Measurements from ENCODE around the gene ASIC3. TPM values are rescaled to one million over a fixed set of nuclear protein-coding genes. Genes with fewer than 3 reads are reported as not detected.

Gene ASIC3
- polyA plus RNA-seq, 3 donors, result 2.0 TPM; not detected in 2

- Mint-ChIP-seq H3K9me3 (peaks cover 0 to 2% (median 0%) of the 10 kb centered on the region in 7 donors), H3K27me3 (ENCODE audit: low read depth in 3 of 3) (peaks cover 18 to 43% (median 28%) of the 10 kb centered on the region in 3 donors), H3K4me1 (peaks cover 15% of the 10 kb centered on the region), H3K27ac (no peak overlapping the region), H3K4me3 (no peak overlapping the region), H3K36me3 (no peaks in the 10 kb centered on the region)
- H3K4me3 ChIP-seq (replicated peaks in 1 of 3; ENCODE audit: low read depth in 2 of 3, low read length in 3 of 3), result no peak overlapping the region
- H4K20me1 ChIP-seq (ENCODE audit: insufficient read depth, low read length), result no peaks in the 10 kb centered on the region
- no peaks in the 10 kb centered on the region for H3K9me3 ChIP-seq (replicated peaks in 1 of 2; ENCODE audit: control insufficient read depth in 1 of 2, insufficient read depth in 1 of 2, low read length in 2 of 2)
- no peak overlapping the region for H3K27ac ChIP-seq (ENCODE audit: low read depth in 1 of 2, low read length in 2 of 2)
- DNase-seq, result no peak
- peaks cover 5 to 8% of the 10 kb centered on the region in 2 donors for H3K4me1 ChIP-seq (ENCODE audit: control insufficient read depth in 1 of 2, insufficient read depth in 2 of 2, low read length in 2 of 2)
- no peaks in the 10 kb centered on the region for H3K36me3 ChIP-seq (replicated peaks in 1 of 2; ENCODE audit: control insufficient read depth in 1 of 2, insufficient read depth in 2 of 2, low read length in 2 of 2)
- no peak overlapping the region for H3K4me2 ChIP-seq (replicated peaks; ENCODE audit: extremely low read depth, low read length, poor library complexity, severe bottlenecking)
- H3K9ac ChIP-seq (ENCODE audit: insufficient read depth, low read length, poor library complexity, severe bottlenecking), result no peak overlapping the region
- no peaks in the 10 kb centered on the region for H3K79me2 ChIP-seq (ENCODE audit: insufficient read depth, low read length)
- WGBS (ENCODE audit: insufficient coverage), result 94% methylated on average over 13 of the region's 16 CpGs
- TF ChIP-seq, protein P1, sequence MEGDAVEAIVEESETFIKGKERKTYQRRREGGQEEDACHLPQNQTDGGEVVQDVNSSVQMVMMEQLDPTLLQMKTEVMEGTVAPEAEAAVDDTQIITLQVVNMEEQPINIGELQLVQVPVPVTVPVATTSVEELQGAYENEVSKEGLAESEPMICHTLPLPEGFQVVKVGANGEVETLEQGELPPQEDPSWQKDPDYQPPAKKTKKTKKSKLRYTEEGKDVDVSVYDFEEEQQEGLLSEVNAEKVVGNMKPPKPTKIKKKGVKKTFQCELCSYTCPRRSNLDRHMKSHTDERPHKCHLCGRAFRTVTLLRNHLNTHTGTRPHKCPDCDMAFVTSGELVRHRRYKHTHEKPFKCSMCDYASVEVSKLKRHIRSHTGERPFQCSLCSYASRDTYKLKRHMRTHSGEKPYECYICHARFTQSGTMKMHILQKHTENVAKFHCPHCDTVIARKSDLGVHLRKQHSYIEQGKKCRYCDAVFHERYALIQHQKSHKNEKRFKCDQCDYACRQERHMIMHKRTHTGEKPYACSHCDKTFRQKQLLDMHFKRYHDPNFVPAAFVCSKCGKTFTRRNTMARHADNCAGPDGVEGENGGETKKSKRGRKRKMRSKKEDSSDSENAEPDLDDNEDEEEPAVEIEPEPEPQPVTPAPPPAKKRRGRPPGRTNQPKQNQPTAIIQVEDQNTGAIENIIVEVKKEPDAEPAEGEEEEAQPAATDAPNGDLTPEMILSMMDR (IDR thresholded peaks at IDR 0.05), result no peak
- peaks cover 0 to 9% of the 10 kb centered on the region in 2 donors for H3K27me3 ChIP-seq (ENCODE audit: control insufficient read depth in 2 of 2, insufficient read depth in 2 of 2, low read length in 2 of 2)
- intact Hi-C loops (cut with micrococcal nuclease), result no loop called here
- H2AFZ ChIP-seq (ENCODE audit: insufficient read depth, low read depth, low read length, poor library complexity, severe bottlenecking), result no peak overlapping the region
Observed at GRCh38 chr7:151001546-151001945, 46.8 kb upstream of the ASIC3 start.

- H3K36me3 ChIP-seq (replicated peaks in 1 of 2; ENCODE audit: control insufficient read depth in 1 of 2, insufficient read depth in 2 of 2, low read length in 2 of 2), result no peaks in the 10 kb centered on the region
- no peaks in the 10 kb centered on the region for H4K20me1 ChIP-seq (ENCODE audit: insufficient read depth, low read length)
- Mint-ChIP-seq H3K27me3 (ENCODE audit: low read depth in 3 of 3) (peaks cover 14 to 38% (median 22%) of the 10 kb centered on the region in 3 donors), H3K4me3 (no peak overlapping the region), H3K9me3 (peaks cover 0 to 3% (median 0%) of the 10 kb centered on the region in 7 donors), H3K4me1 (peaks cover 14% of the 10 kb centered on the region), H3K27ac (no peak overlapping the region), H3K36me3 (no peaks in the 10 kb centered on the region)
- peaks cover 6% of the 10 kb centered on the region in 2 donors for H3K4me1 ChIP-seq (ENCODE audit: control insufficient read depth in 1 of 2, insufficient read depth in 2 of 2, low read length in 2 of 2)
- no peak for DNase-seq
- H3K27me3 ChIP-seq (ENCODE audit: control insufficient read depth in 2 of 2, insufficient read depth in 2 of 2, low read length in 2 of 2), result peaks cover 0 to 13% of the 10 kb centered on the region in 2 donors
- H3K9me3 ChIP-seq (replicated peaks in 1 of 2; ENCODE audit: control insufficient read depth in 1 of 2, insufficient read depth in 1 of 2, low read length in 2 of 2), result peaks cover 0 to 2% of the 10 kb centered on the region in 2 donors
- WGBS (ENCODE audit: insufficient coverage), result 94% methylated on average over 11 of the region's 12 CpGs
- TF ChIP-seq, protein P1 (IDR thresholded peaks at IDR 0.05), result no peak
- H2AFZ ChIP-seq (ENCODE audit: insufficient read depth, low read depth, low read length, poor library complexity, severe bottlenecking), result no peak overlapping the region
- no peak overlapping the region for H3K4me3 ChIP-seq (replicated peaks in 1 of 3; ENCODE audit: low read depth in 2 of 3, low read length in 3 of 3)
- no peaks in the 10 kb centered on the region for H3K79me2 ChIP-seq (ENCODE audit: insufficient read depth, low read length)
- intact Hi-C loops (cut with micrococcal nuclease), result no loop called here
- no peak overlapping the region for H3K27ac ChIP-seq (ENCODE audit: low read depth in 1 of 2, low read length in 2 of 2)
- no peak overlapping the region for H3K4me2 ChIP-seq (replicated peaks; ENCODE audit: extremely low read depth, low read length, poor library complexity, severe bottlenecking)
- no peak overlapping the region for H3K9ac ChIP-seq (ENCODE audit: insufficient read depth, low read length, poor library complexity, severe bottlenecking)
Observed at GRCh38 chr7:151003572-151003971, 44.8 kb upstream of the ASIC3 start.
